GM18951 (cell line): ENCODE measurements around the gene ARHGAP19.

ENCODE experiments used
- POLR2A ChIP-seq: IDR thresholded peaks from 4 replicates; pipeline ENCODE4 v1.6.1; 2011; ENCODE audit warnings: mild to moderate bottlenecking; ENCODE audit not compliant: insufficient read length, insufficient read depth; ENCODE audit errors: extremely low read depth
- in situ Hi-C: fragments of 300-500 bp; cut with MboI; formaldehyde crosslinking; loops from one replicate; pipeline ENCODE4 v1.12.0; 2022; ENCODE audit warnings: low sequenced_read_pairs, mixed read lengths, inconsistent platforms; ENCODE audit not compliant: unreplicated experiment

The ARHGAP19 gene

DNA sequence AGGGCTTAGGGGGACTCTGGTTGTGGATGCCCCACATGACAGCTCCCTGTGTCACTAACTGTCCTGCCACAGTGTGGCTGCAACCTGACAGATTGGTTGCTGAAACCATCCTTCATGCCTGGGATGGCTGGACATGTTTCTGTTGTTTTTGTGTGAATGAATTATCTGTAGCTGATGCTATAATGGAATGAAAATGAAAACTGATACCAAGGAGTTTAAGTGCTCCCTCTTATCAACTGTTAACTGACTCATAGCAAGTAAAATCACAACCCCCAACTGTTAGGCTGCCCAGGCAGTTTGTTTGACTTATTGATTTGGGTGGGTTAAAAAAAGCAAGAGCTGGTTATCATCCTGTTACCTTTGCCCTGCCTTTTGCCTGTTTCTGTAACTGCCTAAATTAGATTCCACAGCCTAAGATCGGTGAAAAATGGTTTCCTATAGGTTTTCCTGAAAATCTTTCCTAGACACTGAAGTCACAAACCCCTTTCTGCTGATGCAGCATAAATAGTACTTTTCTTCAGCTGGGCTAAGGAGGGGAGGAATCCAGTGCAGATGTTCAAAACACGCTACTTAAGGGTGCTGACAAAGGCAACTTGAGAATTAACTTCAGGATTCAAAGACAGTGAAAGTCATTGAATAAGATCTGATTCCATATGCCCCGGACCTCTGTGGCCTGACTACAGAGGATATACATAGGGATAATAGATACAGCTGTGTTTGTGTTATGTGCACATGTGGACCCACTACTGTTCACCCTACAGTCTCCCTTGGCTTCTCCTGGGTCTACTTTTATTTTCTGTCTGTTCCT lies 36.4 kb upstream of the ARHGAP19 start:
- in situ Hi-C loops = no loop called here

DNA sequence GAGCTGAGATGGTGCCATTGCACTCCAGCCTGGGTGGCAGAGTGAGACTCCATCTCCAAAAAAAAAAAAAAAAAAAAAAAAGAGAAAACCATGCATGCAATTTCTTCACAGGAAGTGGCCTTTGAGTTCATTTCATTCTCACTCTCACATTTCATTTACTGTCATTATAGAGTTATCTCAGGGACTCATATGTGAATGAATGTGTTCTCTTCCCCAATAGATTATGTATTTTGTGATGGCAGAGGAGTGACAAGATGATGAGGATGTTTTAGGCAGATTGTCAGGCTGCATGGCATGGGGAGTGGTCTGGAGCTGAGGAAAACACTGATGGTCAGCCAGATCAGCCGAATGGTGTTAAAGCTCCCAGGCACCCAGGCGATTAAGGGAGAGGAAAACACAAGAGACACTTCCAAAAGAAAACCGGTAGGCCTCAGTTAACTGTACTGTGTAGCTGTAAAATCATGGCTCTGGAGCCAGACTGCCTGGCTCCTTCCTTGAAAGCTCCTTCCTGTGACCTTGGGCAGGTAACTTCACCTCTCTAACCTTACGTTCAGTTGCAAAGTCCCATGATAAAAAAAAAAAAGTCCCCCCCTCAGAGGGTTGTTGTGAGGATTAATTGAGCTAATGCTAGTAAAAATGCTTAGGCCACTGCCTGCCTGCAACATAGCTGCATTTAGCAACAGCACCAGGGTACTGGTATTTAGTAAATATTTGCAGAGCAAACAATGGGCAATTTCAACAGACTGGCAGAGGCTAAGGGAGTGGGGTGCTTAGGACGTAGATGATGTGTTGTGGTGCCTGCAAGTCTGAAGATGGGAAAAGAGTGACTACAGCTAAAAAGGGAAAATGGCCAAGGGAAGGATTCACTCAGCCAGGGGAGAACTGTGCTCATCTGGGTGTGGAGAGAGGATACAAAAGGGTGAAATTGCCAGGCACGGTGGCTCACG lies 35.2 kb upstream of the ARHGAP19 start:
- no peak for TF ChIP-seq POLR2A
- in situ Hi-C loops = no loop called here

More for the DNA sequence above, 36.4 kb upstream of the ARHGAP19 start:
- no peak for TF ChIP-seq POLR2A

- no peak for TF ChIP-seq POLR2A
- in situ Hi-C loops = no loop called here
Observed at GRCh38 chr10:97325754-97326153, 33.3 kb upstream of the ARHGAP19 start.

- in situ Hi-C loops = no loop called here
- no peak for TF ChIP-seq POLR2A
Observed at GRCh38 chr10:97323501-97323900, 31.1 kb upstream of the ARHGAP19 start.

- in situ Hi-C loops = no loop called here
Observed at GRCh38 chr10:97321804-97322190, 29.4 kb upstream of the ARHGAP19 start.

GRCh38 chr10:97321032-97321803 lies 28.8 kb upstream of the ARHGAP19 start:
- TF ChIP-seq POLR2A = no peak
- in situ Hi-C loops = no loop called here

More at GRCh38 chr10:97321804-97322190, 29.4 kb upstream of the ARHGAP19 start:
- TF ChIP-seq POLR2A = no peak

GRCh38 chr10:97320480-97321031 lies 28.1 kb upstream of the ARHGAP19 start:
- no peak for TF ChIP-seq POLR2A
- in situ Hi-C loops = no loop called here

- no peak for TF ChIP-seq POLR2A
- in situ Hi-C loops = no loop called here
Observed at GRCh38 chr10:97319671-97320479, 27.4 kb upstream of the ARHGAP19 start.

DNA sequence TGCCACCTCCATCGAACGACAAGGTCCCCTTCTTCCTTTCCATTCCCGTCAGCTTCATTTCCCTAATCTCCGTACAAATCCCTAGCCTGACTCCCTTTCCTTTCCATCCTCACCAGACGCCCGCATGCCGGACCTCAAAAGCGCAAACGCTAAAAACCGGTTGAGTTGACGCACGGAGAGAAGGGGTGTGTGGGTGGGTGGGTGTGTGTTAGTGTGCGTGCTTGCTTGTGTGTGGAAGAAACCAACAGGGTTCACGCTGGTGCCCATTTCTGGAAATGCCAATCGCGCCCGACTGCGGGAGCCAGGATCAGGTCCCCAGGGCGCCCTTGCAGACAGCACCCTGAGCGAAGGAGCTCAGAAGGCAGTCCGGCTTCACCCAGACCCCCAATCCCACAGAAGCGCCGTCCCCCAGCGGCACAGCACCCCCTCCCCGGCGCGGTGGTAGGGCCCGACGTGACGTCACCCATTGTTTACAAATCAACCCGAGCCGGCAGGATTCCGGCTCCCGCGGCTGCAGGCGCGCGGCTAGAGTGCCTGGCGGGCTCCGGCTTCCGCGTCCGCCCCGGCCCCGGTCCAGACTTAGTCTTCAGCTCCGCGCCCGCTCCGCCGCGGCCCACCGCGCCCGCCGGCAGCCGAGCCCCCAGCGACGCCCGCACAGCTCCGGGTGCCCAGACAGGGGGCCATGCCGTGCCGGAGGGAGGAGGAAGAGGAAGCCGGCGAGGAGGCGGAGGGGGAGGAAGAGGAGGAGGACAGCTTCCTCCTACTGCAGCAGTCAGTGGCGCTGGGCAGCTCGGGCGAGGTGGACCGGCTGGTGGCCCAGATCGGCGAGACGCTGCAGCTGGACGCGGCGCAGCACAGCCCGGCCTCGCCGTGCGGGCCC lies 26.6 kb upstream of the ARHGAP19 start, which contains the start of gene FRAT1:
TSS of gene FRAT1 (plus strand) at position 500 of the 880 bp plus-strand sequence. CDS start at position 683, 183 bp downstream.
- in situ Hi-C loops = no loop called here
- TF ChIP-seq POLR2A = peak; percentile 43

- in situ Hi-C loops = no loop called here
- no peak for TF ChIP-seq POLR2A
Observed at GRCh38 chr10:97314671-97315070, 22.2 kb upstream of the ARHGAP19 start.

DNA sequence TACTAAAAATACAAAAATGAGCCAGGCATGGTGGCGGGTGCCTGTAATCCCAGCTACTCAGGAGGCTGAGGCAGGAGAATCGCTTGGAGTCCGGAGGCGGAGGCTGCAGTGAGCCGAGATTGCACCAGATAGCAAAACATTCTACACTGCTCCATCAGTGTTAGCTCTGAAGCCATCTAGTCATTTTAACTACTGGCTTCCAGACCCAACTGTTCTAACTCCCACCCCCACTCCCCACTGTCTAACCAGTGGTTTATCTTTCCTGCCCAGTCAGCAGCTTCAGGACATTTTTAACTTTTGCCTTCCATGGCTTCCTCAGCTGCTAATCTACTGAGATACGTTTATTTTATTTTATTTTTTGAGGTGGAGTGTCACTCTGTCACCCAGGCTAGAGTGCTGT lies 20.5 kb upstream of the ARHGAP19 start:
- in situ Hi-C loops = no loop called here
- TF ChIP-seq POLR2A = no peak

DNA sequence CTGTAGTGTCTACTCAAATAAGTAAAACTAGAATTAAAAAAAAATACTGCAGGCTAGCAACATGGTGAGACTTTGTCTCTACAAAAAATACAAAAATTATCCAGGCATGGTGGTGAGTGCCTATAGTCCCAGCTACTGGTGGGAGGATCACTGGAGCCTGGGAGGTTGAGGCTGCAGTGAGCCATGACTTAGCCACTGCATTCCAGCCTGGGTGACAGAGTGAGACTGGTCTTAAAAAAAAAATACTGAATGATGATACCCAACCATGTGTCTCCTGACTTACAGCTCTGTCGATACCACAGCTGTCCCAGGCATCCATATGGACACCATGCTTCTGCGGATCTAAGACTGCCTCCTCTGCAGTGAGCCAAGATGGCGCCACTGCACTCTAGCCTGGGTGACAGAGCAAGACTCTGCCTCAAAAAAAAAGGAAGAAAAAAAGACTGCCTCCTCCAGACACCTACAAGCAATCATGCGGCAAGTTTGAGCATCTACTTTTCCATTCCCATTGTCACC lies 18.7 kb upstream of the ARHGAP19 start:
- no peak for TF ChIP-seq POLR2A
- in situ Hi-C loops = no loop called here
